SK-N-MC (cell line): Measurements from ENCODE around the gene PLRG1.

ENCODE experiments used
- EZH2 ChIP-seq: fragments of 200-600 bp; sonication (generic); IDR thresholded peaks from one replicate; pipeline ENCODE4 v1.6.1; 2017; ENCODE audit warnings: antibody characterized with exemption
- POLR2AphosphoS5 ChIP-seq: IDR thresholded peaks from 2 replicates; pipeline ENCODE4 v1.6.1; 2012; ENCODE audit warnings: mild to moderate bottlenecking, low read depth, low read length, borderline replicate concordance

GRCh38 chr4:154495867-154496266 lies 54.3 kb downstream of the PLRG1 start:
- no peak for TF ChIP-seq POLR2AphosphoS5
- no peak for TF ChIP-seq EZH2
